Measurements from ENCODE around the gene AGPS.

DNA sequence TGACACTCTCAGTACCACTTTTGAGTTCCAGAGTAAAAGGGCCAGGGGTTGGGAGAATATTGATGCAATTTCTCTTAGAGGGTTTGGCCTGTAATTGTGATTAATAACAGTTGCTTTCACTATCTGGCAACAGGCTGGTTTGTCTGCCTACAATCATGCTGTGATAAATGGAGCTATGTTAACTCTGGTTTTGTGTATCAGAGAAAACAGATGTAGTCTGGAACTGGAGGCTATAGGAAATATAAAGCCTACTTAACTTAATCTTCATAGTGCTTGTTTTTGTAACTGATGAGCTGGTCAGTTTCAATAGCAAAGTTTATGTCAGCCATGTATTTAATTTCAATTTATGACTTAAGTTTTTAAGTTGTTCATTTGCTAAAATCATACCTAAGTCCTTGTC, 138.0 kb downstream of the AGPS start:
- TF ChIP-seq, protein P1, sequence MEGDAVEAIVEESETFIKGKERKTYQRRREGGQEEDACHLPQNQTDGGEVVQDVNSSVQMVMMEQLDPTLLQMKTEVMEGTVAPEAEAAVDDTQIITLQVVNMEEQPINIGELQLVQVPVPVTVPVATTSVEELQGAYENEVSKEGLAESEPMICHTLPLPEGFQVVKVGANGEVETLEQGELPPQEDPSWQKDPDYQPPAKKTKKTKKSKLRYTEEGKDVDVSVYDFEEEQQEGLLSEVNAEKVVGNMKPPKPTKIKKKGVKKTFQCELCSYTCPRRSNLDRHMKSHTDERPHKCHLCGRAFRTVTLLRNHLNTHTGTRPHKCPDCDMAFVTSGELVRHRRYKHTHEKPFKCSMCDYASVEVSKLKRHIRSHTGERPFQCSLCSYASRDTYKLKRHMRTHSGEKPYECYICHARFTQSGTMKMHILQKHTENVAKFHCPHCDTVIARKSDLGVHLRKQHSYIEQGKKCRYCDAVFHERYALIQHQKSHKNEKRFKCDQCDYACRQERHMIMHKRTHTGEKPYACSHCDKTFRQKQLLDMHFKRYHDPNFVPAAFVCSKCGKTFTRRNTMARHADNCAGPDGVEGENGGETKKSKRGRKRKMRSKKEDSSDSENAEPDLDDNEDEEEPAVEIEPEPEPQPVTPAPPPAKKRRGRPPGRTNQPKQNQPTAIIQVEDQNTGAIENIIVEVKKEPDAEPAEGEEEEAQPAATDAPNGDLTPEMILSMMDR (IDR thresholded peaks at IDR 0.05): no peak
- TF ChIP-seq ZFX (IDR thresholded peaks at IDR 0.05; ENCODE audit: borderline replicate concordance): no peak

Data from 22Rv1 (cell line).